SK-N-SH treated with all-trans-retinoic acid at 6 μM for 48 hours (cell line): ENCODE results near the gene AGBL1.

Source experiments
- ATAC-seq: fragments of 200-7000 bp; cut with Tn5 transposase; 3 replicates; pipeline ENCODE4 v1.9.1; 2020; ENCODE audit warnings: mild to moderate bottlenecking, moderate library complexity
- ARNTL ChIP-seq: fragments of 450-650 bp; formaldehyde crosslinking; IDR thresholded peaks from 2 replicates; pipeline ENCODE4 v1.5.0; 2020; ENCODE audit warnings: low read depth, mild to moderate bottlenecking, moderate library complexity, borderline replicate concordance
- BACH2 ChIP-seq: fragments of 250-450 bp; sonication (Bioruptor Pico); IDR thresholded peaks from 2 replicates; pipeline ENCODE4 v1.9.0; 2021; ENCODE audit warnings: mild to moderate bottlenecking, borderline replicate concordance
- CREB5 ChIP-seq: fragments of 250-450 bp; sonication (Bioruptor Pico); IDR thresholded peaks from 2 replicates; pipeline ENCODE4 v1.5.1; 2020; ENCODE audit warnings: low read depth, mild to moderate bottlenecking, moderate library complexity
- CSDC2 ChIP-seq: fragments of 250-450 bp; sonication (Bioruptor Pico); IDR thresholded peaks from 2 replicates; pipeline ENCODE4 v1.5.0; 2020; ENCODE audit warnings: mild to moderate bottlenecking, moderate library complexity
- CSRNP3 ChIP-seq: fragments of 250-450 bp; sonication (Bioruptor Pico); IDR thresholded peaks from 2 replicates; pipeline ENCODE4 v1.5.1; 2021; ENCODE audit warnings: mild to moderate bottlenecking, moderate library complexity
- ESRRG ChIP-seq: fragments of 250-450 bp; sonication (Bioruptor Pico); IDR thresholded peaks from 2 replicates; pipeline ENCODE4 v1.6.1; 2021; ENCODE audit warnings: mild to moderate bottlenecking
- GLIS3 ChIP-seq: fragments of 250-450 bp; sonication (Bioruptor Pico); IDR thresholded peaks from 2 replicates; pipeline ENCODE4 v1.5.0; 2020; ENCODE audit warnings: mild to moderate bottlenecking, moderate library complexity
- ISL1 ChIP-seq: fragments of 250-450 bp; sonication (Bioruptor Pico); IDR thresholded peaks from 2 replicates; pipeline ENCODE4 v2.1.2; 2022; ENCODE audit warnings: mild to moderate bottlenecking, moderate library complexity
- OSR1 ChIP-seq: fragments of 250-450 bp; sonication (Bioruptor Pico); IDR thresholded peaks from 2 replicates; pipeline ENCODE4 v1.8.0; 2022; ENCODE audit warnings: moderate library complexity, mild to moderate bottlenecking, inconsistent platforms
- PPARA ChIP-seq: fragments of 250-450 bp; sonication (Bioruptor Pico); IDR thresholded peaks from 2 replicates; pipeline ENCODE4 v1.5.0; 2020; ENCODE audit warnings: mild to moderate bottlenecking, borderline replicate concordance
- RARB ChIP-seq: fragments of 250-450 bp; sonication (Bioruptor Pico); IDR thresholded peaks from 2 replicates; pipeline ENCODE4 v1.8.0; 2021; ENCODE audit warnings: mild to moderate bottlenecking, moderate library complexity
- SNAI2 ChIP-seq: fragments of 250-450 bp; sonication (Bioruptor Pico); IDR thresholded peaks from 2 replicates; pipeline ENCODE4 v1.5.0; 2020; ENCODE audit warnings: mild to moderate bottlenecking, moderate library complexity
- TCF4 ChIP-seq: fragments of 250-450 bp; sonication (Bioruptor Pico); IDR thresholded peaks from 2 replicates; pipeline ENCODE4 v1.8.0; 2021; ENCODE audit warnings: mild to moderate bottlenecking, moderate library complexity, borderline replicate concordance
- TOX ChIP-seq: fragments of 250-450 bp; sonication (Bioruptor Pico); IDR thresholded peaks from 2 replicates; pipeline ENCODE4 v1.8.0; 2021; ENCODE audit warnings: mild to moderate bottlenecking, moderate library complexity, borderline replicate concordance
- ZC3H10 ChIP-seq: fragments of 250-450 bp; sonication (Bioruptor Pico); IDR thresholded peaks from 2 replicates; pipeline ENCODE4 v1.5.1; 2021; ENCODE audit warnings: mild to moderate bottlenecking, moderate library complexity
- ZFP30 ChIP-seq: fragments of 450-650 bp; formaldehyde crosslinking; IDR thresholded peaks from 2 replicates; pipeline ENCODE4 v1.5.0; 2022; ENCODE audit warnings: mild to moderate bottlenecking, moderate library complexity
- ZNF565 ChIP-seq: fragments of 450-650 bp; formaldehyde crosslinking; conservative IDR thresholded peaks from 2 replicates; pipeline ENCODE4 v1.5.0; 2020; ENCODE audit warnings: low read depth, mild to moderate bottlenecking, moderate library complexity
- TF ChIP-seq, protein P1 (sequence below): fragments of 250-450 bp; sonication (Bioruptor Pico); IDR thresholded peaks from 2 replicates; pipeline ENCODE4 v1.8.0; 2020; ENCODE audit warnings: mild to moderate bottlenecking, moderate library complexity, borderline replicate concordance
- TF ChIP-seq, protein P2 (sequence below): fragments of 250-450 bp; sonication (Bioruptor Pico); IDR thresholded peaks from 2 replicates; pipeline ENCODE4 v1.5.0; 2020; ENCODE audit warnings: mild to moderate bottlenecking, moderate library complexity

The AGBL1 gene

GRCh38 chr15:86772369-86773059 is 692.8 kb downstream of the AGBL1 start:
- TF ChIP-seq CSDC2 (no peak), GLIS3 (CRISPR knock-in tag) (no peak), ZNF565 (CRISPR knock-in tag) (no peak), ZC3H10 (CRISPR knock-in tag) (no peak), CSRNP3 (CRISPR knock-in tag) (no peak), ISL1 (CRISPR knock-in tag) (no peak), ZFP30 (CRISPR knock-in tag) (no peak), PPARA (no peak), BACH2 (CRISPR knock-in tag) (no peak), RARB (CRISPR knock-in tag) (no peak)
- TF ChIP-seq, protein P1, sequence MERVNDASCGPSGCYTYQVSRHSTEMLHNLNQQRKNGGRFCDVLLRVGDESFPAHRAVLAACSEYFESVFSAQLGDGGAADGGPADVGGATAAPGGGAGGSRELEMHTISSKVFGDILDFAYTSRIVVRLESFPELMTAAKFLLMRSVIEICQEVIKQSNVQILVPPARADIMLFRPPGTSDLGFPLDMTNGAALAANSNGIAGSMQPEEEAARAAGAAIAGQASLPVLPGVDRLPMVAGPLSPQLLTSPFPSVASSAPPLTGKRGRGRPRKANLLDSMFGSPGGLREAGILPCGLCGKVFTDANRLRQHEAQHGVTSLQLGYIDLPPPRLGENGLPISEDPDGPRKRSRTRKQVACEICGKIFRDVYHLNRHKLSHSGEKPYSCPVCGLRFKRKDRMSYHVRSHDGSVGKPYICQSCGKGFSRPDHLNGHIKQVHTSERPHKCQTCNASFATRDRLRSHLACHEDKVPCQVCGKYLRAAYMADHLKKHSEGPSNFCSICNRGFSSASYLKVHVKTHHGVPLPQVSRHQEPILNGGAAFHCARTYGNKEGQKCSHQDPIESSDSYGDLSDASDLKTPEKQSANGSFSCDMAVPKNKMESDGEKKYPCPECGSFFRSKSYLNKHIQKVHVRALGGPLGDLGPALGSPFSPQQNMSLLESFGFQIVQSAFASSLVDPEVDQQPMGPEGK (CRISPR knock-in tag) = no peak
- ATAC-seq = no peak

DNA sequence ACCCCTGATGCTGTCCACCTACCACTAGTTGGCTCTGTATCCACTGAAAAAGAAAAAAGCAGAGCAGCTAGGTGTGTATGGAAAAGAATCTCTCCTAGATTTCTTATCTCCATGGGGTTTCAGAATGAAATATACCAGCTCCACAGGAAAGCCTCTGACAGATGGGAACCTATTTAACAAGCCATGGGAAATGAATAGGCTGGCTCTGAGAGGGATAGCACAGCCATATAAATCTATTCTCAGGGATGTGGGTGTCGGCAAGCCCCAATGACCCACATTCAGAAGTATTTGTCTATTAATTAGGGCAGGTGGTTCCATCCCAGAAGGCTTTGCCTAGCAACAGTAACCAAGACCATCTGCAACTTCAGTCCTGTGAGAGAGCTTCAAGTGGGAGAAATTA is 694.1 kb downstream of the AGBL1 start:
- no peak for ATAC-seq
- no peak for TF ChIP-seq ESRRG
- no peak for TF ChIP-seq OSR1
- TF ChIP-seq PPARA = no peak
- TF ChIP-seq, protein P1 (CRISPR knock-in tag) = no peak
- no peak for TF ChIP-seq ARNTL (CRISPR knock-in tag)
- no peak for TF ChIP-seq SNAI2 (CRISPR knock-in tag)
- no peak for TF ChIP-seq GLIS3 (CRISPR knock-in tag)
- no peak for TF ChIP-seq CSDC2
- no peak for TF ChIP-seq ISL1 (CRISPR knock-in tag)
- TF ChIP-seq ZNF565 (CRISPR knock-in tag) = no peak
- TF ChIP-seq, all 23 proteins: peak for 0

GRCh38 chr15:86776145-86776544 is 696.5 kb downstream of the AGBL1 start:
- no peak for ATAC-seq
- no peak for TF ChIP-seq BACH2 (CRISPR knock-in tag)
- TF ChIP-seq, protein P1 (CRISPR knock-in tag) = no peak
- no peak for TF ChIP-seq ISL1 (CRISPR knock-in tag)
- no peak for TF ChIP-seq ZC3H10 (CRISPR knock-in tag)
- no peak for TF ChIP-seq CREB5 (CRISPR knock-in tag)
- TF ChIP-seq ARNTL (CRISPR knock-in tag) = no peak
- TF ChIP-seq ESRRG = no peak
- TF ChIP-seq ZNF565 (CRISPR knock-in tag) = no peak
- TF ChIP-seq TOX (CRISPR knock-in tag) = no peak
- TF ChIP-seq TCF4 = no peak
- TF ChIP-seq PPARA = no peak
- TF ChIP-seq, protein P2, sequence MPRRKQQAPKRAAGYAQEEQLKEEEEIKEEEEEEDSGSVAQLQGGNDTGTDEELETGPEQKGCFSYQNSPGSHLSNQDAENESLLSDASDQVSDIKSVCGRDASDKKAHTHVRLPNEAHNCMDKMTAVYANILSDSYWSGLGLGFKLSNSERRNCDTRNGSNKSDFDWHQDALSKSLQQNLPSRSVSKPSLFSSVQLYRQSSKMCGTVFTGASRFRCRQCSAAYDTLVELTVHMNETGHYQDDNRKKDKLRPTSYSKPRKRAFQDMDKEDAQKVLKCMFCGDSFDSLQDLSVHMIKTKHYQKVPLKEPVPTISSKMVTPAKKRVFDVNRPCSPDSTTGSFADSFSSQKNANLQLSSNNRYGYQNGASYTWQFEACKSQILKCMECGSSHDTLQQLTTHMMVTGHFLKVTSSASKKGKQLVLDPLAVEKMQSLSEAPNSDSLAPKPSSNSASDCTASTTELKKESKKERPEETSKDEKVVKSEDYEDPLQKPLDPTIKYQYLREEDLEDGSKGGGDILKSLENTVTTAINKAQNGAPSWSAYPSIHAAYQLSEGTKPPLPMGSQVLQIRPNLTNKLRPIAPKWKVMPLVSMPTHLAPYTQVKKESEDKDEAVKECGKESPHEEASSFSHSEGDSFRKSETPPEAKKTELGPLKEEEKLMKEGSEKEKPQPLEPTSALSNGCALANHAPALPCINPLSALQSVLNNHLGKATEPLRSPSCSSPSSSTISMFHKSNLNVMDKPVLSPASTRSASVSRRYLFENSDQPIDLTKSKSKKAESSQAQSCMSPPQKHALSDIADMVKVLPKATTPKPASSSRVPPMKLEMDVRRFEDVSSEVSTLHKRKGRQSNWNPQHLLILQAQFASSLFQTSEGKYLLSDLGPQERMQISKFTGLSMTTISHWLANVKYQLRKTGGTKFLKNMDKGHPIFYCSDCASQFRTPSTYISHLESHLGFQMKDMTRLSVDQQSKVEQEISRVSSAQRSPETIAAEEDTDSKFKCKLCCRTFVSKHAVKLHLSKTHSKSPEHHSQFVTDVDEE (CRISPR knock-in tag) = no peak
- no peak for TF ChIP-seq CSDC2
- TF ChIP-seq GLIS3 (CRISPR knock-in tag) = no peak
- TF ChIP-seq ZFP30 (CRISPR knock-in tag) = no peak
